Caco-2 (cell line): ENCODE data around the gene ANTXR2. TPM values are rescaled to one million over a fixed set of nuclear protein-coding genes. Genes with fewer than 3 reads are reported as not detected.

ENCODE experiments used
- BruUV-seq: library from RNA; stranded (reverse); fragments of 400-500 nt; replicated peaks from 2 replicates; lab custom pipeline; 2021; lab: Mats Ljungman, UMichigan
- CTCF ChIA-PET: fragments of 300-600 bp; sonication (Branson Sonifier 250); formaldehyde crosslinking; loops from one replicate; lab custom pipeline; 2022; ENCODE audit warnings: antibody characterized with exemption; lab: Charles Lee
- POLR2A ChIA-PET: fragments of 300-600 bp; sonication (Branson Sonifier 250); formaldehyde crosslinking; loops from one replicate; lab custom pipeline; 2022; ENCODE audit warnings: antibody characterized with exemption; lab: Charles Lee
- DNase-seq, 2 experiments: peaks; one replicate each; pipeline versions ENCODE4 v3.0.0 to v3.0.0-alpha.2; 2020 to 2022
- H3K27me3 ChIP-seq: replicated peaks from 2 replicates; pipeline ENCODE4 v1.6.0; 2011; ENCODE audit warnings: low read length; ENCODE audit not compliant: control insufficient read depth, insufficient read depth
- H3K36me3 ChIP-seq: 2 replicates; pipeline ENCODE4 v1.5.1; 2011; ENCODE audit warnings: low read length; ENCODE audit not compliant: control insufficient read depth, insufficient read depth
- H3K4me1 ChIP-seq: fragments of 250-450 bp; sonication (Bioruptor Pico); 2 replicates; pipeline ENCODE4 v1.5.1; 2020; ENCODE audit warnings: mild to moderate bottlenecking
- H3K4me3 ChIP-seq: 2 replicates; pipeline ENCODE4 v1.5.1; 2011; ENCODE audit warnings: low read depth, mild to moderate bottlenecking, control low read depth, low read length
- H3K9me3 ChIP-seq: fragments of 250-450 bp; sonication (Bioruptor Pico); 2 replicates; pipeline ENCODE4 v1.5.1; 2020; ENCODE audit warnings: mild to moderate bottlenecking, moderate library complexity
- H3K27ac Mint-ChIP-seq: one replicate; pipeline ENCODE4 v1.8.0; 2022; ENCODE audit warnings: mixed read lengths; ENCODE audit not compliant: unreplicated experiment
- H3K27me3 Mint-ChIP-seq: one replicate; pipeline ENCODE4 v1.8.0; 2022; ENCODE audit warnings: mixed read lengths; ENCODE audit not compliant: insufficient read depth, unreplicated experiment
- H3K36me3 Mint-ChIP-seq: one replicate; pipeline ENCODE4 v1.8.0; 2022; ENCODE audit warnings: mild to moderate bottlenecking, mixed read lengths; ENCODE audit not compliant: insufficient read depth, unreplicated experiment
- H3K4me1 Mint-ChIP-seq: one replicate; pipeline ENCODE4 v1.8.0; 2022; ENCODE audit warnings: low read depth, mixed read lengths; ENCODE audit not compliant: unreplicated experiment
- H3K4me3 Mint-ChIP-seq: one replicate; pipeline ENCODE4 v1.8.0; 2022; ENCODE audit warnings: mild to moderate bottlenecking, moderate library complexity, mixed read lengths; ENCODE audit not compliant: unreplicated experiment
- H3K9me3 Mint-ChIP-seq: one replicate; pipeline ENCODE4 v1.8.0; 2022; ENCODE audit warnings: mixed read lengths; ENCODE audit not compliant: unreplicated experiment
- intact Hi-C: fragments of 100-400 bp; cut with micrococcal nuclease; formaldehyde crosslinking; loops from one replicate; pipeline ENCODE4 v1.10.0; 2022; ENCODE audit not compliant: unreplicated experiment
- total RNA-seq: library from RNA; stranded (reverse); gene quantifications from 2 replicates; pipeline ENCODE4 v1.2.3, GENCODE V29; 2022
- TF ChIP-seq, protein P1 (sequence below), 2 experiments: fragments of 200-600 bp in 1 of 2; IDR thresholded peaks; 1 replicate in 1 of 2; 2 replicates in 1 of 2; pipeline versions ENCODE4 v1.5.1 to v1.8.0; 2011 to 2022; ENCODE audit warnings: antibody characterized with exemption in 1 of 2, control low read depth in 1 of 2, inconsistent platforms in 1 of 2, low read depth in 1 of 2, low read length in 1 of 2, mild to moderate bottlenecking in 1 of 2, moderate library complexity in 1 of 2; ENCODE audit not compliant: insufficient read depth in 1 of 2, severe bottlenecking in 1 of 2, unreplicated experiment in 1 of 2

ANTXR2 gene
- total RNA-seq, 1 experiment from 2014 or later: 1.4 TPM

DNA sequence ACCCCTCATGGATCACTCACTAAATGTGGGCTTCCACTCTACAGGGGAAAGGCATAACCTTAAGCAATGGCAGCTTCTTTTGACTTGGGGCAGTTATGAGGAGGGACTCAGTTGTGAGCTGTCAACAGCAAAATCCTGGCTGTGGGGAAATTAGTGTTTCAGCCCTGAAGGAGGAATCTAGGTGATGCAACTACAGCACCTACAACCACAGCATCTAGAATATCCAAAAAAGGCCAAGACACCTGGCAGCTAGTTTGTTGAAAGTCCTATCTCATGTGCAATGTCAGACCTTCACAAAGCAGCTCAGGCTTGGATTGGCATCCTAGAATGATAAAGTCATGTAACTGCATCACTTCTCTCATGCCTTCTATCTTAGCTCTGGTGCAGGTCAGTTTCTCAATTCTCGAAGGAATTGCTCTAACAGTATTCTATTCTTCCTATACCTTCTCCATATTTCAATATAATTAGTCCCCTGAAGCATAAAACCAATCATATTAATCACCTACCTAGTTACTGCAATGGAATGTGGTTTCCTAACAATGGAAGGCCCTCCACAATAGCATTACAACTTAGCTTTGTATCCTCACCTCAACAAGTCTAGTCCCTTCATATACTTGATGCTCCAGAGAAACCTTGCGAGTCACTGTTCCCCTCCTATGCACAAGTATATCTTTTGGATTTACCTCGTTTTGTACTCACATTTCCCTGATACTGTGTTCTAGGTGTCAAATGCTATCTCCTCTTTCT is 5.5 kb upstream of the ANTXR2 start:
- POLR2A ChIA-PET: no interaction called here
- TF ChIP-seq, protein P1, sequence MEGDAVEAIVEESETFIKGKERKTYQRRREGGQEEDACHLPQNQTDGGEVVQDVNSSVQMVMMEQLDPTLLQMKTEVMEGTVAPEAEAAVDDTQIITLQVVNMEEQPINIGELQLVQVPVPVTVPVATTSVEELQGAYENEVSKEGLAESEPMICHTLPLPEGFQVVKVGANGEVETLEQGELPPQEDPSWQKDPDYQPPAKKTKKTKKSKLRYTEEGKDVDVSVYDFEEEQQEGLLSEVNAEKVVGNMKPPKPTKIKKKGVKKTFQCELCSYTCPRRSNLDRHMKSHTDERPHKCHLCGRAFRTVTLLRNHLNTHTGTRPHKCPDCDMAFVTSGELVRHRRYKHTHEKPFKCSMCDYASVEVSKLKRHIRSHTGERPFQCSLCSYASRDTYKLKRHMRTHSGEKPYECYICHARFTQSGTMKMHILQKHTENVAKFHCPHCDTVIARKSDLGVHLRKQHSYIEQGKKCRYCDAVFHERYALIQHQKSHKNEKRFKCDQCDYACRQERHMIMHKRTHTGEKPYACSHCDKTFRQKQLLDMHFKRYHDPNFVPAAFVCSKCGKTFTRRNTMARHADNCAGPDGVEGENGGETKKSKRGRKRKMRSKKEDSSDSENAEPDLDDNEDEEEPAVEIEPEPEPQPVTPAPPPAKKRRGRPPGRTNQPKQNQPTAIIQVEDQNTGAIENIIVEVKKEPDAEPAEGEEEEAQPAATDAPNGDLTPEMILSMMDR (IDR thresholded peaks at IDR 0.05; ENCODE audit: insufficient read depth in 1 of 2, low read depth in 1 of 2, low read length in 1 of 2, severe bottlenecking in 1 of 2, unreplicated experiment in 1 of 2): no peak
- no TSS peak for BruUV-seq

DNA sequence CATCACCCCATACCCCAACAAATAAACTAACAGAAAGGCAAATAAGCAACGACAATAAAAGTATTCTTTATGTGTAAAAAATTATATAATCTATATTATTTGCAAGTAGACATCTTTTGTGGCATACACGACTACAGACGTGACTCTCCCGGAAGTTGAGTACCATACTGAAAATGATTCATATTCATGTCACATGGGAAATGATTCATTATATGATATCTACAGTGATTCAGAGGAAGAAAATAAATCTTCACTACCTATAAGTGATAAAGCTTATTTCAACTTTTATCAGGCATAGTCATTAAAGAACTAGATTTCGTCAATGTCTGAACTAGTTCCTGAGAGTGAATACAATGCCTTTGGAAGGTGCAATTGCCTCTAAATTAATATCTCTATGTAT is 4.6 kb upstream of the ANTXR2 start:
- intact Hi-C loops: no loop called here
- Mint-ChIP-seq H3K9me3 (no peaks in the 10 kb centered on the region), H3K4me3 (no peak overlapping the region), H3K27me3 (peaks cover 13% of the 10 kb centered on the region), H3K27ac (no peak overlapping the region), H3K36me3 (no peaks in the 10 kb centered on the region), H3K4me1 (no peaks in the 10 kb centered on the region)
- Histone ChIP-seq H3K4me3 (no peak overlapping the region), H3K27me3 (no peaks in the 10 kb centered on the region), H3K36me3 (no peaks in the 10 kb centered on the region), H3K9me3 (no peaks in the 10 kb centered on the region), H3K4me1 (no peaks in the 10 kb centered on the region)
- no peak for DNase-seq
- TF ChIP-seq, protein P1 (IDR thresholded peaks at IDR 0.05; ENCODE audit: insufficient read depth in 1 of 2, low read depth in 1 of 2, low read length in 1 of 2, severe bottlenecking in 1 of 2, unreplicated experiment in 1 of 2): no peak
- no TSS peak for BruUV-seq
- POLR2A ChIA-PET: no interaction called here
- CTCF ChIA-PET: no interaction called here

More for the DNA sequence above, 5.5 kb upstream of the ANTXR2 start:
- no peaks in the 10 kb centered on the region for H3K36me3 Mint-ChIP-seq
- H3K9me3 ChIP-seq: no peaks in the 10 kb centered on the region
- DNase-seq: no peak
- H3K27ac Mint-ChIP-seq: no peak overlapping the region
- no peaks in the 10 kb centered on the region for H3K9me3 Mint-ChIP-seq
- no peaks in the 10 kb centered on the region for H3K4me1 ChIP-seq
- no peak overlapping the region for H3K4me3 ChIP-seq
- H3K4me3 Mint-ChIP-seq: no peak overlapping the region
- H3K27me3 Mint-ChIP-seq: peaks cover 13% of the 10 kb centered on the region
- H3K27me3 ChIP-seq: no peaks in the 10 kb centered on the region
- CTCF ChIA-PET: no interaction called here
- intact Hi-C loops: no loop called here
- no peaks in the 10 kb centered on the region for H3K36me3 ChIP-seq
- H3K4me1 Mint-ChIP-seq: no peaks in the 10 kb centered on the region

- TF ChIP-seq, protein P1 (IDR thresholded peaks at IDR 0.05; ENCODE audit: insufficient read depth in 1 of 2, low read depth in 1 of 2, low read length in 1 of 2, severe bottlenecking in 1 of 2, unreplicated experiment in 1 of 2): no peak
- Histone ChIP-seq H3K4me1 (no peaks in the 10 kb centered on the region), H3K27me3 (peaks cover 2% of the 10 kb centered on the region; the same call in 1 of the 2 replicates), H3K36me3 (no peaks in the 10 kb centered on the region), H3K4me3 (no peak overlapping the region), H3K9me3 (no peaks in the 10 kb centered on the region)
- Mint-ChIP-seq H3K4me3 (no peak overlapping the region), H3K9me3 (no peaks in the 10 kb centered on the region), H3K27ac (no peak overlapping the region), H3K4me1 (no peaks in the 10 kb centered on the region), H3K36me3 (peaks cover 5% of the 10 kb centered on the region), H3K27me3 (peaks cover 18% of the 10 kb centered on the region)
- CTCF ChIA-PET: no interaction called here
- POLR2A ChIA-PET: no interaction called here
- intact Hi-C loops: no loop called here
- BruUV-seq: no TSS peak
- DNase-seq: no peak
Measured at GRCh38 chr4:80076681-80077080, 3.7 kb upstream of the ANTXR2 start.
